Uterus (tissue), 2 donors: ENCODE data around the gene IL26.

Experiments
- CTCF ChIP-seq, 4 experiments: fragments of 200-600 bp in 2 of 4; fragments of 450-650 bp in 2 of 4; sonication (generic) in 2 of 4; IDR thresholded peaks; one replicate each; pipeline ENCODE4 v1.5.1; 2016 to 2019; ENCODE audit warnings: antibody characterized with exemption in 4 of 4, mild to moderate bottlenecking in 2 of 4, moderate library complexity in 1 of 4
- POLR2A ChIP-seq, 2 donors: fragments of 450-650 bp; IDR thresholded peaks; one replicate each; pipeline ENCODE4 v1.6.1; 2016; ENCODE audit warnings: antibody characterized with exemption in 2 of 2, mild to moderate bottlenecking in 1 of 2, moderate library complexity in 1 of 2

GRCh38 chr12:68269779-68270178, 44.2 kb upstream of the IL26 start:
- TF ChIP-seq CTCF (IDR thresholded peaks at IDR 0.05) = no peak
- TF ChIP-seq POLR2A (IDR thresholded peaks at IDR 0.05) = no peak
